BLaER1 (cell line): ENCODE measurements around the gene BNIP3.
"Not testable (repeated sequence)": the region's sequence is repeated elsewhere in the genome, so short reads cannot be mapped to it uniquely, and the experiment has no call there.

ENCODE experiments used
- H3K27ac ChIP-seq: shearing (Covaris generic); formaldehyde crosslinking; 2 replicates; pipeline ENCODE4 v1.8.1; 2022
- H3K27me3 ChIP-seq: shearing (Covaris generic); formaldehyde crosslinking; 2 replicates; pipeline ENCODE4 v1.8.1; 2022
- H3K36me3 ChIP-seq: shearing (Covaris generic); formaldehyde crosslinking; 2 replicates; pipeline ENCODE4 v1.8.1; 2022
- H3K4me1 ChIP-seq: shearing (Covaris generic); formaldehyde crosslinking; 2 replicates; pipeline ENCODE4 v1.8.1; 2022
- H3K4me2 ChIP-seq: shearing (Covaris generic); formaldehyde crosslinking; 2 replicates; pipeline ENCODE4 v1.8.1; 2022
- H3K4me3 ChIP-seq: shearing (Covaris generic); formaldehyde crosslinking; 2 replicates; pipeline ENCODE4 v1.8.1; 2022
- H3K9ac ChIP-seq: shearing (Covaris generic); formaldehyde crosslinking; 2 replicates; pipeline ENCODE4 v1.8.1; 2022
- H3K9me3 ChIP-seq: shearing (Covaris generic); formaldehyde crosslinking; 2 replicates; pipeline ENCODE4 v1.8.1; 2022
- H4K20me1 ChIP-seq: shearing (Covaris generic); formaldehyde crosslinking; 2 replicates; pipeline ENCODE4 v1.8.1; 2022
- Cebpa-rat ChIP-seq: shearing (Covaris generic); IDR thresholded peaks from 2 replicates; pipeline ENCODE4 v1.8.1; 2022

The BNIP3 gene

DNA sequence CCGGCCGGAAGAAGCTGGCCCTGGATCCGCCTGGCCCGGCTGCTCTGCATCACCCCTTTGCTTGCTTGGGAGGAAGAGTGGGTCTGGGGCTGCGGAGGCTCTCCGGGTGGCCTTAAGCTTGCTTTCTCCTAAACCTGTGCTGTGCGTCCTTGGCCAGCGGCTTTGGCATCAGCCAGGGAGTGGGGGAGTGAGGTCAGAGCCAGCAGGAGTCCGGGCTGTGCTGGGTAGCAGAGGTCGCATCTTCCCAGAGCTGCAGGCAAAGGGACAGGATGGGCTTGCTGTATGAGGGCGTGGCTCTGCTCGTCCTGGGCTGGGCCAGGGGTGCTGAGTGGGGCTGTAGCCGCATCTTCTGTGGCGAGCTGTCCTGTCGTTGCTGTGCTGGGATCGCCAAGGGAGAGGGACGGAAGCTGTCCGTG, 21.1 kb downstream of the BNIP3 start:
- Histone ChIP-seq H3K27ac (0 out of 2 replicates have a peak overlapping the region, but pooled peaks have one; percentile 63), H4K20me1 (peaks cover 35% of the 10 kb centered on the region), H3K4me2 (peak overlapping the region; percentile 77), H3K4me3 (no peak overlapping the region), H3K9ac (peak overlapping the region; percentile 49; the same call in 1 of the 2 replicates), H3K27me3 (no peaks in the 10 kb centered on the region), H3K9me3 (no peaks in the 10 kb centered on the region), H3K36me3 (peaks cover 56% of the 10 kb centered on the region), H3K4me1 (peaks cover 54% of the 10 kb centered on the region)
- TF ChIP-seq Cebpa-rat, result no peak

- no peaks in the 10 kb centered on the region for H3K9me3 ChIP-seq
- H3K4me1 ChIP-seq, result peaks cover 46% of the 10 kb centered on the region
- no peak overlapping the region for H3K4me3 ChIP-seq
- no peak overlapping the region for H3K4me2 ChIP-seq
- H3K9ac ChIP-seq, result no peak overlapping the region
- peaks cover 62% of the 10 kb centered on the region for H3K36me3 ChIP-seq
- H3K27ac ChIP-seq, result no peak overlapping the region
- H3K27me3 ChIP-seq, result no peaks in the 10 kb centered on the region
- no peak for TF ChIP-seq Cebpa-rat
- H4K20me1 ChIP-seq, result peaks cover 28% of the 10 kb centered on the region
These were observed 21.9 kb downstream of the BNIP3 start for GRCh38 chr10:131959841-131960240.

DNA sequence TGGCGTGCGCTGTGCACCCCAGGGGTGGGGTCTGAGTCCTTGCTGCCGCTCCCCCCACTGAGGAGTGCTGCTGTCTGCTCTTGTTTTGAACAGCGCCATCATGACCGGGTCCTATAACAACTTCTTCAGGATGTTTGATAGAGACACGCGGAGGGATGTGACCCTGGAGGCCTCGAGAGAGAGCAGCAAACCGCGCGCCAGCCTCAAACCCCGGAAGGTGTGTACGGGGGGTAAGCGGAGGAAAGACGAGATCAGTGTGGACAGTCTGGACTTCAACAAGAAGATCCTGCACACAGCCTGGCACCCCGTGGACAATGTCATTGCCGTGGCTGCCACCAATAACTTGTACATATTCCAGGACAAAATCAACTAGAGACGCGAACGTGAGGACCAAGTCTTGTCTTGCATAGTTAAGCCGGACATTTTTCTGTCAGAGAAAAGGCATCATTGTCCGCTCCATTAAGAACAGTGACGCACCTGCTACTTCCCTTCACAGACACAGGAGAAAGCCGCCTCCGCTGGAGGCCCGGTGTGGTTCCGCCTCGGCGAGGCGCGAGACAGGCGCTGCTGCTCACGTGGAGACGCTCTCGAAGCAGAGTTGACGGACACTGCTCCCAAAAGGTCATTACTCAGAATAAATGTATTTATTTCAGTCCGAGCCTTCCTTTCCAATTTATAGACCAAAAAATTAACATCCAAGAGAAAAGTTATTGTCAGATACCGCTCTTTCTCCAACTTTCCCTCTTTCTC, 26.0 kb downstream of the BNIP3 start:
- no peak overlapping the region for H3K4me3 ChIP-seq
- H3K36me3 ChIP-seq, result peaks cover 90% of the 10 kb centered on the region
- no peak overlapping the region for H3K9ac ChIP-seq

DNA sequence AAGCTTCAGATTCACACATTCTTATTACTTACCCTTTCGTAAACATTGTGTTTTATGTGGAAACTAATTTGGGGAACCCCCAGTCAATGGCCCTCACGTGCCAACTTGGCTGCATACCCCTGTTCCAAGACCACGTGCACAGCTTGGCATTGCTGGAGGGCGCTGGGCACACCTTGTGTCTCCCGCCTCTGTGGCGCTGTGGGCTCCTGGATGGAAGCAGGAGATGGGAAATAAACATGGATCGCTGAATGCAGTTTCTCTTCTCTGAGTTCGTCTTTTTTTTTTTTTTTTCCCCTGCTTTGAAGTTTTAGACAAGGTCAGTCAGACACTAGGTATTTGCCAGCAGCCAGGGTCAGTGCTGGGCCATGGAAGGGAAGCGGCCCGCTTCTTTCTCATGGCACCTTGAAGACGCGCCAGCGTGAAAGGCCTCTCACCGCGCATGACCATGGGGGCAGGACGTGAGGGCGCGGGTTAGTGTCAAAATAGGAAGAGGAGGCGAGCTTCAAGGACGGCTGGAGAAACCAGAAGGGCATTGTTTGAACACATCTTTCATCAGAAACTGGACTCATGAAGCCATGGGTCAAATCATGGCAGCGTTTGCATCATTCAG, 27.3 kb downstream of the BNIP3 start:
- Histone ChIP-seq H3K9me3 (no peaks in the 10 kb centered on the region; the same call in 1 of the 2 replicates), H3K4me1 (no peaks in the 10 kb centered on the region), H3K9ac (no peak overlapping the region), H3K27ac (no peak overlapping the region), H3K36me3 (peaks cover 90% of the 10 kb centered on the region), H3K4me2 (no peak overlapping the region), H3K27me3 (no peaks in the 10 kb centered on the region), H3K4me3 (no peak overlapping the region), H4K20me1 (peaks cover 35% of the 10 kb centered on the region)
- TF ChIP-seq Cebpa-rat, result no peak

More for the DNA sequence above, 26.0 kb downstream of the BNIP3 start:
- Histone ChIP-seq H3K4me1 (peaks cover 5% of the 10 kb centered on the region), H3K9me3 (no peaks in the 10 kb centered on the region; the same call in 1 of the 2 replicates), H4K20me1 (peaks cover 41% of the 10 kb centered on the region), H3K4me2 (no peak overlapping the region), H3K27ac (no peak overlapping the region), H3K27me3 (no peaks in the 10 kb centered on the region)
- no peak for TF ChIP-seq Cebpa-rat

GRCh38 chr10:131949908-131950307, 31.8 kb downstream of the BNIP3 start:
- H3K36me3 ChIP-seq, result peaks cover 92% of the 10 kb centered on the region
- not testable (repeated sequence) for H3K4me2 ChIP-seq
- peaks cover 46% of the 10 kb centered on the region for H4K20me1 ChIP-seq

DNA sequence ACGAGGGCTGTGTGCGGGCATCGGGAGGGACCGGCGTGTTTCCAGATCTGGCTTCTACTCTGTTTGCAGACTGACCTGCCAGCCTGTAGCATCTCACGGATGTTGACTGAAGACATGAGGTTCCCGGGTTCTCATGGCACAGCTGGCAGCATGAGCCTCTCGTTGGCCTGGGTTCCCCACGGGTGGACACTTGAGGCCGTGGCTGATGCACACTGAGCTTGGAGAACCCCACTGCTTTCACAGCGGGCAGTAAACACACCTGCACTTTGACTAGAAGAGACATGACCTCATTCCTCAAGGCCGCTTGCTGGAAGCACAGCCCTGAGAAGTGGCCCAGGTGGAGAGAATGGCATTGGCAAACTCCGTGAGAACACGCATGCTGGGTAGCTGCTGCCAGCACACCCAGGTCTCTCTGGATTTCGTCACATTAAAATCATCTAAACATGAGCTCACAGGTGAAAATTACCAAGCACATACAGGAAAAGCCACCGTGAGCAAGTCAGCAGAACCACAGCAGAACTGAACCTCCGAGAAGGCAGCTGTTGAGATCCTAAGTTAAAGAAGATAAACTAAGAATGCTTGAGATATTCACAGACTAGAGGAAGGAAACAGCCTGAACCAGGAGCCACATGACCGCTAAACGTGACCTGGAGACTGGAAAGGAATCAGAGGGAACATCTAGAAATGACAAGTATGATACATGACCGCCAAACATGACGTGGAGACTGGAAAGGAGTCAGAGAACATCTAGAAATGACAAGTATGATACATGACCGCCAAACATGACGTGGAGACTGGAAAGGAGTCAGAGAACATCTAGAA, 32.5 kb downstream of the BNIP3 start:
- TF ChIP-seq Cebpa-rat, result no peak
- Histone ChIP-seq H3K27ac (no peak overlapping the region), H3K4me2 (no peak overlapping the region), H3K4me1 (no peaks in the 10 kb centered on the region), H3K9ac (no peak overlapping the region), H3K27me3 (no peaks in the 10 kb centered on the region), H3K4me3 (no peak overlapping the region), H3K9me3 (no peaks in the 10 kb centered on the region; the same call in 1 of the 2 replicates), H4K20me1 (peaks cover 45% of the 10 kb centered on the region), H3K36me3 (peaks cover 92% of the 10 kb centered on the region)

More at GRCh38 chr10:131949908-131950307, 31.8 kb downstream of the BNIP3 start:
- H3K9ac ChIP-seq, H3K9me3 ChIP-seq, H3K4me1 ChIP-seq, H3K4me3 ChIP-seq, H3K27ac ChIP-seq, H3K27me3 ChIP-seq: not testable (repeated sequence)

- no peak overlapping the region for H3K4me3 ChIP-seq
- no peak overlapping the region for H3K27ac ChIP-seq
- peaks cover 44% of the 10 kb centered on the region for H4K20me1 ChIP-seq
- H3K36me3 ChIP-seq, result peaks cover 92% of the 10 kb centered on the region
- H3K9ac ChIP-seq, result no peak overlapping the region
- no peaks in the 10 kb centered on the region for H3K27me3 ChIP-seq
- TF ChIP-seq Cebpa-rat, result no peak
- H3K4me1 ChIP-seq, result no peaks in the 10 kb centered on the region
- H3K4me2 ChIP-seq, result no peak overlapping the region
- H3K9me3 ChIP-seq, result no peaks in the 10 kb centered on the region; the same call in 1 of the 2 replicates
These were observed 33.2 kb downstream of the BNIP3 start for GRCh38 chr10:131948501-131948900.

DNA sequence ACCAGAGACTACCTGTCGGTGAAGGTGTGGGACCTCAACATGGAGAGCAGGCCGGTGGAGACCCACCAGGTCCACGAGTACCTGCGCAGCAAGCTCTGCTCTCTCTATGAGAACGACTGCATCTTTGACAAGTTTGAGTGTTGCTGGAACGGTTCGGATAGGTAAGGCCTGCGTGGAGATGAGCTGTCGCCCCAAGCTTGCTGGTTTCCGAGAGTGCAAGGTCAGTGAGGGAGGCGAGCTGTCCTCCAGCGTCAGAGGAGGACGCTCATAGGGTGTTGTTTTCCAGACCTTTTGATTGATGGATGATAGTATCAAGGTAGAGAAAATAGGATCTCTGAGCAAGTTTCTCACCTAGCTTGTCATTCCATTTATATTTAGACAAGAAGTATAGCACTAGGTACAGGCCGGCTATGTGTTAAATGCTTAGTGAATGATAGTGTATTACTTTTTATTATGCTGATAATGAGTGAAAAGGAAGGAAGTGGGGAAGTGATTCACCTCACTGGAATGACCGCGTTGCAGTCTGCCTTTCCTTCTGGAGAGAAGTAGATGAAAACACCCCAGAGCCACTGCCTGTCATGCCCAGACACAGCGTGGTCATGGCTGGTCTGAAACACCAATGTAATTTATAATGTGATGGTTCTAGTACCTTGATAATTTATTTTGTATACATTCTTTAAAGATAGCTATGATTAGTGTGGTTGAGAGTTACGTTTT, 33.9 kb downstream of the BNIP3 start:
- peaks cover 44% of the 10 kb centered on the region for H4K20me1 ChIP-seq
- H3K27ac ChIP-seq, result no peak overlapping the region
- H3K36me3 ChIP-seq, result peaks cover 92% of the 10 kb centered on the region
- H3K9ac ChIP-seq, result no peak overlapping the region
- H3K4me1 ChIP-seq, result no peaks in the 10 kb centered on the region
- no peak overlapping the region for H3K4me2 ChIP-seq
- H3K4me3 ChIP-seq, result no peak overlapping the region
- no peaks in the 10 kb centered on the region; the same call in 1 of the 2 replicates for H3K9me3 ChIP-seq
- H3K27me3 ChIP-seq, result no peaks in the 10 kb centered on the region
- TF ChIP-seq Cebpa-rat, result no peak

DNA sequence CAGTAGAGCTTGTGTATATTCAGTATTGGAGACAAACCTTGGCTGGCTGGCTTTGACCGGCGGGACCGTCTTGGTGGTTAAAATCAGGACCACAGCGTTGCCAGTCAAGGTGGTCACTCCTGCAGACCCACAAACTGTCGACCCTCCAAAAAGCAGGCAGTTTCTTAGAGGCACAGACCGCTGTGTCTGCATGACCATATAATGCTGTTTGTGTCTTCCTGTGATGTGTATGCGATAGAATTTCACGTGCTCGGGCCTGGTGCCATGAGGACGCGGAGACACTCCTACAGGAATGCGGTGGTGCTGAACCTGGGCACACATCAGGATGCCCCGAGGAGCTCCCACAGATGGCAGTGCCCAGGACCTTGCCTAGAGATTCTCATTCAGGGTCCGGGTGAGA, 34.8 kb downstream of the BNIP3 start:
- Histone ChIP-seq H3K4me3 (no peak overlapping the region), H3K27me3 (no peaks in the 10 kb centered on the region), H4K20me1 (peaks cover 49% of the 10 kb centered on the region), H3K4me1 (no peaks in the 10 kb centered on the region), H3K9me3 (no peaks in the 10 kb centered on the region; the same call in 1 of the 2 replicates), H3K27ac (no peak overlapping the region), H3K4me2 (no peak overlapping the region), H3K36me3 (peaks cover 98% of the 10 kb centered on the region), H3K9ac (no peak overlapping the region)
- TF ChIP-seq Cebpa-rat, result no peak
